ENCODE measurements around the gene MARCHF2.

Gene MARCHF2

DNA sequence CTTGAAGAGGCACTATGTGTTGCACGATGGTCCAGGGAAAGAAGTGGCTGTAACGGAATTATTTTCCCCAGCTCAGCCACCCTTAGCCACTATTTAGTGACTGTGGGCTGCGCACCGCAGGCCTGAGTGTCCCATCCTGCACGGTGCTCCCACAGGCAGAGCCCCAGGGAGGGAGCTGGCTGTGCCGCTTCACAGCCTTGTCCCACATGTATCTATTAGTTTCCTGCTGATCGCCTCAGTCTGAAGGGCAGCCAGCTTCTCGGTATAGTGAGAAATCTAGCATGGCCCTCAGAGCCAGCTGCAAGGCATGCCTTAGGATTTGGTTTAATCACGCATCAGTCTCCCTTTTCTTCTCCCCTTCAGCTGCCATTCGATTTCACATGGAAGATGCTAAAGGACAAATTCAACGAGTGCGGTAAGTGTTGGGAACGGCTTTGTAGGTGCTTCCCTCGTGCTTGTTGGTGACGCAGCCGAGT is 73.6 kb downstream of the MARCHF2 start:
- H3K4me3 ChIP-seq (ENCODE audit: control insufficient read depth, low read depth, low read length): no peak overlapping the region
- TF ChIP-seq, protein P1, sequence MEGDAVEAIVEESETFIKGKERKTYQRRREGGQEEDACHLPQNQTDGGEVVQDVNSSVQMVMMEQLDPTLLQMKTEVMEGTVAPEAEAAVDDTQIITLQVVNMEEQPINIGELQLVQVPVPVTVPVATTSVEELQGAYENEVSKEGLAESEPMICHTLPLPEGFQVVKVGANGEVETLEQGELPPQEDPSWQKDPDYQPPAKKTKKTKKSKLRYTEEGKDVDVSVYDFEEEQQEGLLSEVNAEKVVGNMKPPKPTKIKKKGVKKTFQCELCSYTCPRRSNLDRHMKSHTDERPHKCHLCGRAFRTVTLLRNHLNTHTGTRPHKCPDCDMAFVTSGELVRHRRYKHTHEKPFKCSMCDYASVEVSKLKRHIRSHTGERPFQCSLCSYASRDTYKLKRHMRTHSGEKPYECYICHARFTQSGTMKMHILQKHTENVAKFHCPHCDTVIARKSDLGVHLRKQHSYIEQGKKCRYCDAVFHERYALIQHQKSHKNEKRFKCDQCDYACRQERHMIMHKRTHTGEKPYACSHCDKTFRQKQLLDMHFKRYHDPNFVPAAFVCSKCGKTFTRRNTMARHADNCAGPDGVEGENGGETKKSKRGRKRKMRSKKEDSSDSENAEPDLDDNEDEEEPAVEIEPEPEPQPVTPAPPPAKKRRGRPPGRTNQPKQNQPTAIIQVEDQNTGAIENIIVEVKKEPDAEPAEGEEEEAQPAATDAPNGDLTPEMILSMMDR (IDR thresholded peaks at IDR 0.05; ENCODE audit: control insufficient read depth, insufficient read depth, low read depth, low read length, missing control alignments): no peak
- no peak for DNase-seq (ENCODE audit: low read depth)

DNA sequence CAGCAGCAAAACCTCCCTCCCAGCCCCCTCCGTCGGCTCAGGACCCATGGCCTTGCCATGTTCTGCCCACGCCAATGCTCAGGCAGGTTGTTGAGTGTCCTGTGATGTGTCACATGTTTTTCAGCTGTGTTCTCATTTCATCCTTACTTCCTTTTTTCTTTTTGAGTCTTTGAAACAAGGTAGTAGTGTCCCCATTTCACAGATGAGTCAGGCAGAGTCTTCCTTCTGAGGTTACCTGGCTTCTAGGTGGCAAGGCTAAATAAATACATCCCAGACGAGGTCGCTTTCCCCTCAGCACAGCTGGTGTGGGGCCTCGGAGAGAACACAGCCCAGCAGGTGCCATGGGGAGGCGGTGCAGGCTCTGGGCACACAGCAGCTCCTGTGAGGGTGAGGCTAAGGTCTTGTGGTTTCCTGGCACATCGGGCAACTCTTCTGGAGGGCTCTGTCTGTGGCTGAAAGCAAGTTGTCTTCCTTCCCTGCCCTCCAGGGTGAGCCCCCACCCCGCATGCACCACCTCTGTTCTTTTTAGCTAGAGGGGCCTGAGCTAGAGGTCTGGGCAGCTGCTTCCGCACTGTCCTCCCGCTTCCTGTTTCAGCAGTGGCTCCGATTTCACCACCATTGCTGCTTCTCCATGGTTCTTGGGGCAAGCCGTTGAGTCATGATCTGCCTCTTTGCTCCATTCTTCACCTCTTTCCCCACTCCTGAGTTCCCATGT is 74.2 kb downstream of the MARCHF2 start:
- TF ChIP-seq, protein P1 (IDR thresholded peaks at IDR 0.05; ENCODE audit: control insufficient read depth, insufficient read depth, low read depth, low read length, missing control alignments): no peak
- DNase-seq (ENCODE audit: low read depth): no peak
- H3K4me3 ChIP-seq (ENCODE audit: control insufficient read depth, low read depth, low read length): no peak overlapping the region

DNA sequence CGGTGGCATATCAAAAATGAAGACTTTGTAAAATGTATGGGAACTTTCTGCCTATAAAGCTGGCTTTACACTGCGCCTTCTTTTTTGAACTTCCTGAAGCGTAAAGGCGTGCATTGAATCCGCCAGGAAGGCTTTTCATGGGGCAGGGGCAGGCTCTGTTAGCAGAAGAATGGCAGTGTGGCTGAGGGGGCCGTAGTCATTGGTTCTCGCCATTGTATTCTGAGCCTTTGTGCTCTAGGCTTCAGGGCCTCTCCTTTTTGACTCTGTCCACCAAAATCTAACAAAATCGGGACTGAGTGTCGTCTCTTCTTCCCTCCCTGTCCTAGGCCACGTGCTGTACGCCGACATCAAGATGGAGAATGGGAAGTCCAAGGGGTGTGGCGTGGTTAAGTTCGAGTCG is 75.3 kb downstream of the MARCHF2 start:
- TF ChIP-seq, protein P1 (IDR thresholded peaks at IDR 0.05; ENCODE audit: control insufficient read depth, insufficient read depth, low read depth, low read length, missing control alignments): no peak
- no peak for DNase-seq (ENCODE audit: low read depth)
- no peak overlapping the region for H3K4me3 ChIP-seq (ENCODE audit: control insufficient read depth, low read depth, low read length)

Data from AG09309 (cell line).